HepG2 (cell line): ENCODE data around the gene PLK3. TPM values are rescaled to one million over a fixed set of nuclear protein-coding genes. Genes with fewer than 3 reads are reported as not detected.
A peak's percentile ranks its signal among the peaks of the same experiment; 100 is the strongest.

Source experiments
- EP300 ChIP-seq, 3 experiments: sonication (generic) in 1 of 3; formaldehyde crosslinking in 1 of 3; IDR thresholded peaks; 2 replicates each; pipeline versions ENCODE4 v1.5.1 to v1.6.1; 2011 to 2020; ENCODE audit warnings: low read depth in 2 of 3, low read length in 2 of 3, borderline replicate concordance in 1 of 3, improper control_type of control experiment in 1 of 3, mild to moderate bottlenecking in 1 of 3, missing genetic modification reagents in 1 of 3, moderate library complexity in 1 of 3
- GLI4 ChIP-seq: sonication (generic); formaldehyde crosslinking; IDR thresholded peaks from 2 replicates; pipeline ENCODE4 v1.5.1; 2020; ENCODE audit warnings: missing genetic modification reagents, mild to moderate bottlenecking, moderate library complexity, borderline replicate concordance
- KLF16 ChIP-seq, 2 experiments: sonication (generic) in 1 of 2; formaldehyde crosslinking in 1 of 2; IDR thresholded peaks; 2 replicates each; pipeline versions ENCODE4 v1.6.1 to v1.8.0; 2016 to 2023; ENCODE audit warnings: missing genetic modification reagents in 2 of 2, missing compliant biosample characterization in 1 of 2
- KMT2B ChIP-seq: IDR thresholded peaks from 2 replicates; pipeline ENCODE4 v1.6.1; 2016; ENCODE audit warnings: missing genetic modification reagents, missing compliant biosample characterization
- MXD3 ChIP-seq: IDR thresholded peaks from 2 replicates; pipeline ENCODE4 v1.6.1; 2016; ENCODE audit warnings: mild to moderate bottlenecking, missing biosample characterization, missing genetic modification reagents
- PHF8 ChIP-seq: sonication (generic); formaldehyde crosslinking; IDR thresholded peaks from 2 replicates; pipeline ENCODE4 v1.5.0; 2020; ENCODE audit warnings: missing genetic modification reagents
- REXO4 ChIP-seq: sonication (generic); formaldehyde crosslinking; IDR thresholded peaks from 2 replicates; pipeline ENCODE4 v1.8.0; 2022; ENCODE audit warnings: missing genetic modification reagents, mild to moderate bottlenecking, borderline replicate concordance
- SAP130 ChIP-seq: IDR thresholded peaks from 2 replicates; pipeline ENCODE4 v1.6.1; 2016; ENCODE audit warnings: low read depth
- SIN3A ChIP-seq: IDR thresholded peaks from 2 replicates; pipeline ENCODE4 v1.6.1; 2011; ENCODE audit warnings: low read depth, mild to moderate bottlenecking, control low read depth, low read length, borderline replicate concordance
- TEAD2 ChIP-seq: sonication (generic); formaldehyde crosslinking; IDR thresholded peaks from 2 replicates; pipeline ENCODE4 v1.9.0; 2021; ENCODE audit warnings: missing genetic modification reagents
- TFDP2 ChIP-seq: sonication (generic); formaldehyde crosslinking; IDR thresholded peaks from 2 replicates; pipeline ENCODE4 v1.4.0; 2020; ENCODE audit warnings: missing genetic modification reagents
- TOE1 ChIP-seq: sonication (generic); formaldehyde crosslinking; IDR thresholded peaks from 2 replicates; pipeline ENCODE4 v1.4.0; 2020; ENCODE audit warnings: mild to moderate bottlenecking, missing genetic modification reagents
- ZBTB3 ChIP-seq: sonication (generic); formaldehyde crosslinking; IDR thresholded peaks from 2 replicates; pipeline ENCODE4 v1.4.0; 2020; ENCODE audit warnings: low read depth, mild to moderate bottlenecking, moderate library complexity, missing genetic modification reagents, borderline replicate concordance
- ZNF101 ChIP-seq: sonication (generic); formaldehyde crosslinking; IDR thresholded peaks from 2 replicates; pipeline ENCODE4 v1.4.0; 2020; ENCODE audit warnings: mild to moderate bottlenecking, low read depth, missing genetic modification reagents, borderline replicate concordance
- ZNF3 ChIP-seq: IDR thresholded peaks from 2 replicates; pipeline ENCODE4 v1.7.0; 2017; ENCODE audit warnings: inconsistent platforms
- ZNF468 ChIP-seq: sonication (generic); formaldehyde crosslinking; IDR thresholded peaks from 2 replicates; pipeline ENCODE4 v1.8.0; 2022; ENCODE audit warnings: mild to moderate bottlenecking, moderate library complexity, missing genetic modification reagents
- ZNF501 ChIP-seq: sonication (generic); formaldehyde crosslinking; IDR thresholded peaks from 2 replicates; pipeline ENCODE4 v1.5.1; 2020; ENCODE audit warnings: mild to moderate bottlenecking, moderate library complexity, missing genetic modification reagents
- ZNF615 ChIP-seq: sonication (generic); formaldehyde crosslinking; IDR thresholded peaks from 2 replicates; pipeline ENCODE4 v1.5.0; 2020; ENCODE audit warnings: mild to moderate bottlenecking, missing genetic modification reagents, borderline replicate concordance
- ZNF776 ChIP-seq: sonication (generic); formaldehyde crosslinking; IDR thresholded peaks from 2 replicates; pipeline ENCODE4 v1.4.0; 2020; ENCODE audit warnings: mild to moderate bottlenecking, missing genetic modification reagents
- polyA plus RNA-seq, 8 experiments: library from polyadenylated mRNA; depleted of rRNA in 3 of 8; stranded (reverse) in 7 of 8; unstranded in 1 of 8; fragments of >200 nt; fragmentation: Illumina TruSeq in 4 of 8; extraction: Trizol in 4 of 8; gene quantifications; 2 replicates each; pipeline versions ENCODE4 v1.2.1 to v1.2.3, GENCODE V29; 2011 to 2016; ENCODE audit warnings: low read depth in 4 of 8, missing spikeins in 1 of 8, mixed read lengths in 1 of 8; ENCODE audit not compliant: insufficient read depth in 1 of 8
- total RNA-seq, 5 experiments: library from RNA; depleted of rRNA; stranded (reverse); fragments of >200 nt; fragmentation: Illumina TruSeq; extraction: Trizol; gene quantifications; 2 replicates each; pipeline ENCODE4 v1.2.3, GENCODE V29; 2016; ENCODE audit warnings: low read depth in 1 of 5
- TF ChIP-seq, protein P1 (sequence below): sonication (generic); formaldehyde crosslinking; IDR thresholded peaks from 2 replicates; pipeline ENCODE4 v1.5.0; 2020; ENCODE audit warnings: mild to moderate bottlenecking, missing genetic modification reagents
- TF ChIP-seq, protein P2 (sequence below): sonication (generic); formaldehyde crosslinking; IDR thresholded peaks from 2 replicates; pipeline ENCODE4 v1.4.0; 2020; ENCODE audit warnings: missing genetic modification reagents
- TF ChIP-seq, protein P3 (sequence below): sonication (generic); formaldehyde crosslinking; IDR thresholded peaks from 2 replicates; pipeline ENCODE4 v1.8.1; 2023; ENCODE audit warnings: mild to moderate bottlenecking, inconsistent platforms, moderate library complexity, missing genetic modification reagents, borderline replicate concordance

PLK3 gene
- total and polyA plus RNA-seq, 2 of the 13 experiments (the other 11 are each of a cell fraction or from before 2014, with no cell fraction given), result 9.8 to 16.9 TPM

DNA sequence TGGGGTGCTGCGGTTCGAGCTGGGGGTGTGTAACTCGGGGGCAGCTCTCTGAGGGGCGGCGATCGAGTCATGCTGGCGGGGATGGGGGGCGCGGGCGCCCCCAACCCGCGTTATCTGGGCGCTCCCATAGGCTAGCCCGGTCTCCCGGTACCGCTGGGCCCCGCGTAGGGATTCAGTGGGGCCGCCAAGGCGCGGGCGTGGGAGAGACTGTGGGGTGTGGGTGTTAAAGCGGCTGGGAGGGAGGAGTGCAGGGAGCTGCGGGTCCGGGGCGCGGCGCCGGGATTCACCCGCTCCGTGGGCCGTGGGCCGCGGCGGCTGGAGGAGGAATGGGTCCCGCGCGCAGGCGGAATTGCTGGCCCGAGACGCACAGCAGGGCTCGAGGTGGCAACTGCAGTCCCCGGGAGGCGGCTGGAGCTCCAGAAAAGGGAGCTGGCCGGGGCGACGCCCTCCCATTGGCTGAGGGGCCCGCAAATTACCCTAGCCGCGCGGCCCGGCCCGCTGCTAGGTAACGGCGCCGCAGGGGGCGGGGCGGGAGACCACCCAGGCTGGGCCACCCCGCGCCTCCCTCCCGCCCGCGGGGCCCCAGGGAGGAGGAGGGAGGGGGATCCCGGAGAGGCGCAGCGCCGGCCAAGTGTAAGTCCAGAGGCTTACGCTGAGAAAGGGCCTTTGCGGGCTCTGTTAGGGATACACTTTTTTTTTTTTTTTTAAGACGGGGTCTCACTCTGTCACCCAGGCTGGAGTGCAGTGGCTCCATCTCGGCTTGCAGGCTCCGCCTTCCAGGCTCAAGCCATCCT, 42.9 kb downstream of the PLK3 start, which contains the start of gene PTCH2 (continued):
- TF ChIP-seq EP300 (IDR thresholded peaks at IDR 0.05; ENCODE audit: low read depth in 2 of 2, low read length in 2 of 2), result no peak
- TF ChIP-seq EP300 (CRISPR knock-in tag; IDR thresholded peaks at IDR 0.05; ENCODE audit: borderline replicate concordance), result no peak
- peak; percentile 60; the same call in 1 of the 2 replicates for TF ChIP-seq MXD3
- no peak for TF ChIP-seq ZNF3
- peak; percentile 48; the same call in 1 of the 2 replicates for TF ChIP-seq PHF8 (CRISPR knock-in tag)
- no peak for TF ChIP-seq TEAD2 (CRISPR knock-in tag)
- no peak for TF ChIP-seq GLI4 (CRISPR knock-in tag)
- TF ChIP-seq ZNF776, result no peak
- TF ChIP-seq TFDP2 (CRISPR knock-in tag), result 0 out of 2 replicates have a peak, but pooled peaks have one; percentile 25
- TF ChIP-seq, protein P1, sequence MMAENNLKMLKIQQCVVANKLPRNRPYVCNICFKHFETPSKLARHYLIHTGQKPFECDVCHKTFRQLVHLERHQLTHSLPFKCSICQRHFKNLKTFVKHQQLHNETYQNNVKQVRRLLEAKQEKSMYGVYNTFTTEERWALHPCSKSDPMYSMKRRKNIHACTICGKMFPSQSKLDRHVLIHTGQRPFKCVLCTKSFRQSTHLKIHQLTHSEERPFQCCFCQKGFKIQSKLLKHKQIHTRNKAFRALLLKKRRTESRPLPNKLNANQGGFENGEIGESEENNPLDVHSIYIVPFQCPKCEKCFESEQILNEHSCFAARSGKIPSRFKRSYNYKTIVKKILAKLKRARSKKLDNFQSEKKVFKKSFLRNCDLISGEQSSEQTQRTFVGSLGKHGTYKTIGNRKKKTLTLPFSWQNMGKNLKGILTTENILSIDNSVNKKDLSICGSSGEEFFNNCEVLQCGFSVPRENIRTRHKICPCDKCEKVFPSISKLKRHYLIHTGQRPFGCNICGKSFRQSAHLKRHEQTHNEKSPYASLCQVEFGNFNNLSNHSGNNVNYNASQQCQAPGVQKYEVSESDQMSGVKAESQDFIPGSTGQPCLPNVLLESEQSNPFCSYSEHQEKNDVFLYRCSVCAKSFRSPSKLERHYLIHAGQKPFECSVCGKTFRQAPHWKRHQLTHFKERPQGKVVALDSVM (CRISPR knock-in tag), result 0 out of 2 replicates have a peak, but pooled peaks have one; percentile 28
- peak; percentile 48; the same call in 1 of the 2 replicates for TF ChIP-seq ZNF501
- TF ChIP-seq KLF16 (CRISPR knock-in tag; IDR thresholded peaks at IDR 0.05), result no peak
- no peak for TF ChIP-seq TOE1
- no peak for TF ChIP-seq KMT2B (CRISPR knock-in tag)
- no peak for TF ChIP-seq ZNF615 (CRISPR knock-in tag)
- TF ChIP-seq, protein P2, sequence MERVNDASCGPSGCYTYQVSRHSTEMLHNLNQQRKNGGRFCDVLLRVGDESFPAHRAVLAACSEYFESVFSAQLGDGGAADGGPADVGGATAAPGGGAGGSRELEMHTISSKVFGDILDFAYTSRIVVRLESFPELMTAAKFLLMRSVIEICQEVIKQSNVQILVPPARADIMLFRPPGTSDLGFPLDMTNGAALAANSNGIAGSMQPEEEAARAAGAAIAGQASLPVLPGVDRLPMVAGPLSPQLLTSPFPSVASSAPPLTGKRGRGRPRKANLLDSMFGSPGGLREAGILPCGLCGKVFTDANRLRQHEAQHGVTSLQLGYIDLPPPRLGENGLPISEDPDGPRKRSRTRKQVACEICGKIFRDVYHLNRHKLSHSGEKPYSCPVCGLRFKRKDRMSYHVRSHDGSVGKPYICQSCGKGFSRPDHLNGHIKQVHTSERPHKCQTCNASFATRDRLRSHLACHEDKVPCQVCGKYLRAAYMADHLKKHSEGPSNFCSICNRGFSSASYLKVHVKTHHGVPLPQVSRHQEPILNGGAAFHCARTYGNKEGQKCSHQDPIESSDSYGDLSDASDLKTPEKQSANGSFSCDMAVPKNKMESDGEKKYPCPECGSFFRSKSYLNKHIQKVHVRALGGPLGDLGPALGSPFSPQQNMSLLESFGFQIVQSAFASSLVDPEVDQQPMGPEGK, result 0 out of 2 replicates have a peak, but pooled peaks have one; percentile 26
- no peak for TF ChIP-seq ZNF101 (CRISPR knock-in tag)
- peak; percentile 67 for TF ChIP-seq SAP130
- no peak for TF ChIP-seq ZNF468 (CRISPR knock-in tag)
- TF ChIP-seq ZBTB3 (CRISPR knock-in tag), result no peak
- peak; percentile 63; the same call in 1 of the 2 replicates for TF ChIP-seq SIN3A
- TF ChIP-seq REXO4, result no peak
- TF ChIP-seq, protein P3, sequence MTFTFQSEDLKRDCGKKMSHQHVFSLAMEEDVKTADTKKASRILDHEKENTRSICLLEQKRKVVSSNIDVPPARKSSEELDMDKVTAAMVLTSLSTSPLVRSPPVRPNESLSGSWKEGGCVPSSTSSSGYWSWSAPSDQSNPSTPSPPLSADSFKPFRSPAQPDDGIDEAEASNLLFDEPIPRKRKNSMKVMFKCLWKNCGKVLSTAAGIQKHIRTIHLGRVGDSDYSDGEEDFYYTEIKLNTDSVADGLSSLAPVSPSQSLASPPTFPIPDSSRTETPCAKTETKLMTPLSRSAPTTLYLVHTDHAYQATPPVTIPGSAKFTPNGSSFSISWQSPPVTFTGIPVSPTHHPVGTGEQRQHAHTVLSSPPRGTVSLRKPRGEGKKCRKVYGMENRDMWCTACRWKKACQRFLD, result 0 out of 2 replicates have a peak, but pooled peaks have one; percentile 33
